PC-3 (cell line): ENCODE data around the gene EXD3. TPM values are rescaled to one million over a fixed set of nuclear protein-coding genes. Genes with fewer than 3 reads are reported as not detected.

Experiments used
- ATAC-seq: fragments of 200-7000 bp; cut with Tn5 transposase; 2 replicates; pipeline ENCODE4 v1.9.1; 2020; ENCODE audit warnings: mild to moderate bottlenecking, moderate library complexity
- BruUV-seq: library from RNA; stranded (reverse); fragments of 400-500 nt; replicated peaks from 2 replicates; lab custom pipeline; 2021; lab: Mats Ljungman, UMichigan
- CTCF ChIA-PET: fragments of 300-600 bp; sonication (Branson Sonifier 250); formaldehyde crosslinking; loops from one replicate; lab custom pipeline; 2022; ENCODE audit warnings: antibody characterized with exemption; lab: Charles Lee
- POLR2A ChIA-PET: fragments of 300-600 bp; sonication (Branson Sonifier 250); formaldehyde crosslinking; loops from one replicate; lab custom pipeline; 2022; ENCODE audit warnings: antibody characterized with exemption; ENCODE audit not compliant: unreplicated experiment; lab: Charles Lee
- DNase-seq: peaks from one replicate; pipeline ENCODE4 v3.0.0-alpha.2; 2015
- H2AFZ ChIP-seq: fragments of 300-600 bp; sonication (generic); 2 replicates; pipeline ENCODE4 v1.6.0; 2016; ENCODE audit warnings: antibody characterized with exemption, low read length
- H3F3A ChIP-seq: fragments of 300-600 bp; sonication (generic); one replicate; pipeline ENCODE4 v1.6.0; 2017; ENCODE audit warnings: antibody characterized with exemption, low read length, control low read depth, mild to moderate bottlenecking; ENCODE audit not compliant: unreplicated experiment
- H3K27ac ChIP-seq: fragments of 300-600 bp; sonication (generic); 2 replicates; pipeline ENCODE4 v1.5.1; 2016; ENCODE audit warnings: mild to moderate bottlenecking, low read length
- H3K27me3 ChIP-seq: fragments of 300-600 bp; sonication (generic); 2 replicates; pipeline ENCODE4 v1.6.1; 2016; ENCODE audit warnings: low read length, mixed read lengths
- H3K36me3 ChIP-seq: fragments of 300-600 bp; sonication (generic); 2 replicates; pipeline ENCODE4 v1.6.1; 2016; ENCODE audit warnings: low read depth, mixed run types, low read length, mixed read lengths
- H3K4me1 ChIP-seq: fragments of 300-600 bp; sonication (generic); 2 replicates; pipeline ENCODE4 v1.5.1; 2016; ENCODE audit warnings: low read length; ENCODE audit not compliant: insufficient read depth
- H3K4me2 ChIP-seq: fragments of 300-600 bp; sonication (generic); 2 replicates; pipeline ENCODE4 v1.6.0; 2016; ENCODE audit warnings: low read length
- H3K4me3 ChIP-seq: fragments of 300-600 bp; sonication (generic); 2 replicates; pipeline ENCODE4 v1.5.1; 2016; ENCODE audit warnings: mild to moderate bottlenecking, low read length, mixed read lengths
- H3K79me2 ChIP-seq: fragments of 300-600 bp; sonication (generic); 2 replicates; pipeline ENCODE4 v1.6.1; 2017; ENCODE audit warnings: low read length, mixed read lengths
- H3K9ac ChIP-seq: fragments of 300-600 bp; sonication (generic); 2 replicates; pipeline ENCODE4 v1.6.0; 2016; ENCODE audit warnings: mild to moderate bottlenecking, low read length
- H3K9me2 ChIP-seq: fragments of 300-600 bp; sonication (generic); replicated peaks from 2 replicates; pipeline ENCODE4 v1.6.1; 2016; ENCODE audit warnings: mixed run types, low read length, mixed read lengths
- H3K9me3 ChIP-seq: fragments of 300-600 bp; sonication (generic); 2 replicates; pipeline ENCODE4 v1.6.1; 2016; ENCODE audit warnings: low read length, mixed read lengths
- H4K20me1 ChIP-seq: fragments of 300-600 bp; sonication (generic); 2 replicates; pipeline ENCODE4 v1.6.1; 2016; ENCODE audit warnings: low read length, mixed read lengths
- CTCF ChIP-seq: fragments of 300-600 bp; sonication (generic); conservative IDR thresholded peaks from 2 replicates; pipeline ENCODE4 v1.5.1; 2017; ENCODE audit warnings: antibody characterized with exemption, low read depth, mild to moderate bottlenecking, low read length
- EZH2 ChIP-seq: fragments of 300-600 bp; sonication (generic); IDR thresholded peaks from one replicate; pipeline ENCODE4 v1.6.1; 2017; ENCODE audit warnings: antibody characterized with exemption, mild to moderate bottlenecking, low read length; ENCODE audit not compliant: unreplicated experiment
- EZH2phosphoT487 ChIP-seq: fragments of 300-600 bp; sonication (generic); IDR thresholded peaks from 2 replicates; pipeline ENCODE4 v1.6.1; 2018; ENCODE audit warnings: mild to moderate bottlenecking, antibody characterized with exemption, low read length, borderline replicate concordance
- intact Hi-C: fragments of 100-400 bp; cut with micrococcal nuclease; formaldehyde crosslinking; loops from 2 replicates; pipeline ENCODE4 v1.9.0; 2023
- total RNA-seq: library from RNA; depleted of rRNA; stranded (reverse); fragments of >200 nt; gene quantifications from 2 replicates; pipeline ENCODE4 v1.2.3, GENCODE V29; 2014

EXD3 gene
- total RNA-seq, 1 experiment from 2014 or later: 1.9 TPM

- POLR2A ChIA-PET: no interaction called here
- intact Hi-C loops: no loop called here
- no peaks in the 10 kb centered on the region for H4K20me1 ChIP-seq
- TF ChIP-seq EZH2 (no peak), EZH2phosphoT487 (no peak), CTCF (no peak)
- H3K4me3 ChIP-seq: 0 out of 2 replicates have a peak overlapping the region, but pooled peaks have one; percentile 23
- BruUV-seq: no TSS peak
- H3K4me1 ChIP-seq: peaks cover 12% of the 10 kb centered on the region
- no peaks in the 10 kb centered on the region for H3K36me3 ChIP-seq
- no peaks in the 10 kb centered on the region for H3K27me3 ChIP-seq
- no peaks in the 10 kb centered on the region for H3K9me3 ChIP-seq
- CTCF ChIA-PET: no interaction called here
- H3K9me2 ChIP-seq: no peaks in the 10 kb centered on the region
- ATAC-seq (peak; percentile 94), DNase-seq (peak; percentile 90)
- no peaks in the 10 kb centered on the region for H3F3A ChIP-seq
- H3K9ac ChIP-seq: peak overlapping the region; percentile 24; the same call in 1 of the 2 replicates
- H2AFZ ChIP-seq: peak overlapping the region; percentile 14; the same call in 1 of the 2 replicates
- H3K4me2 ChIP-seq: peak overlapping the region; percentile 68
- no peaks in the 10 kb centered on the region for H3K79me2 ChIP-seq
- no peak overlapping the region for H3K27ac ChIP-seq
Measured at GRCh38 chr9:137435980-137436760, 13.2 kb upstream of the EXD3 start.

GRCh38 chr9:137435381-137435891, 12.5 kb upstream of the EXD3 start:
- no peaks in the 10 kb centered on the region for H3F3A ChIP-seq
- BruUV-seq: no TSS peak
- intact Hi-C loops: no loop called here
- H3K9ac ChIP-seq: peak overlapping the region; percentile 24; the same call in 1 of the 2 replicates
- no peaks in the 10 kb centered on the region for H3K27me3 ChIP-seq
- H3K27ac ChIP-seq: no peak overlapping the region
- no peaks in the 10 kb centered on the region for H3K9me3 ChIP-seq
- no peaks in the 10 kb centered on the region for H4K20me1 ChIP-seq
- H3K4me3 ChIP-seq: 0 out of 2 replicates have a peak overlapping the region, but pooled peaks have one; percentile 23
- TF ChIP-seq EZH2phosphoT487 (no peak), CTCF (no peak), EZH2 (no peak)
- ChIA-PET CTCF (no interaction called here), POLR2A (no interaction called here)
- ATAC-seq: no peak; the same call in 1 of the 2 replicates
- DNase-seq: no peak
- H3K36me3 ChIP-seq: no peaks in the 10 kb centered on the region
- peak overlapping the region; percentile 68 for H3K4me2 ChIP-seq
- H3K9me2 ChIP-seq: no peaks in the 10 kb centered on the region
- no peaks in the 10 kb centered on the region for H3K79me2 ChIP-seq
- H3K4me1 ChIP-seq: peaks cover 12% of the 10 kb centered on the region
- peak overlapping the region; percentile 14; the same call in 1 of the 2 replicates for H2AFZ ChIP-seq
